Central memory CD8-positive, alpha-beta T cell (primary cell): ENCODE data around the gene USP27X.
A peak's percentile ranks its signal among the peaks of the same experiment; 100 is the strongest.

Experiments used
- ATAC-seq: fragments of 150-1000 bp; cut with Tn5 transposase; replicated peaks from 2 replicates; pipeline ENCODE4 v1.10.0; 2022; ENCODE audit warnings: mild to moderate bottlenecking, moderate FRiP score, moderate number of reproducible peaks; ENCODE audit not compliant: poor library complexity, severe bottlenecking; ENCODE audit errors: extremely low read depth
- DNase-seq, 2 donors: peaks; one replicate each; pipeline ENCODE4 v3.0.0; 2021; ENCODE audit warnings: low spot score in 2 of 2
- H3K27ac Mint-ChIP-seq: one replicate; pipeline ENCODE4 v1.8.0; 2022; ENCODE audit warnings: low read depth, mild to moderate bottlenecking, moderate library complexity, mixed read lengths
- H3K27me3 Mint-ChIP-seq: one replicate; pipeline ENCODE4 v1.8.0; 2022; ENCODE audit warnings: mixed read lengths
- H3K36me3 Mint-ChIP-seq: one replicate; pipeline ENCODE4 v1.8.0; 2022; ENCODE audit warnings: mild to moderate bottlenecking, moderate library complexity, mixed read lengths; ENCODE audit not compliant: insufficient read depth
- H3K4me1 Mint-ChIP-seq: one replicate; pipeline ENCODE4 v1.8.0; 2022; ENCODE audit warnings: mixed read lengths
- H3K4me3 Mint-ChIP-seq: one replicate; pipeline ENCODE4 v1.8.0; 2022; ENCODE audit warnings: mild to moderate bottlenecking, moderate library complexity, mixed read lengths
- H3K9me3 Mint-ChIP-seq: one replicate; pipeline ENCODE4 v1.8.0; 2022; ENCODE audit warnings: mixed read lengths

Gene USP27X

DNA sequence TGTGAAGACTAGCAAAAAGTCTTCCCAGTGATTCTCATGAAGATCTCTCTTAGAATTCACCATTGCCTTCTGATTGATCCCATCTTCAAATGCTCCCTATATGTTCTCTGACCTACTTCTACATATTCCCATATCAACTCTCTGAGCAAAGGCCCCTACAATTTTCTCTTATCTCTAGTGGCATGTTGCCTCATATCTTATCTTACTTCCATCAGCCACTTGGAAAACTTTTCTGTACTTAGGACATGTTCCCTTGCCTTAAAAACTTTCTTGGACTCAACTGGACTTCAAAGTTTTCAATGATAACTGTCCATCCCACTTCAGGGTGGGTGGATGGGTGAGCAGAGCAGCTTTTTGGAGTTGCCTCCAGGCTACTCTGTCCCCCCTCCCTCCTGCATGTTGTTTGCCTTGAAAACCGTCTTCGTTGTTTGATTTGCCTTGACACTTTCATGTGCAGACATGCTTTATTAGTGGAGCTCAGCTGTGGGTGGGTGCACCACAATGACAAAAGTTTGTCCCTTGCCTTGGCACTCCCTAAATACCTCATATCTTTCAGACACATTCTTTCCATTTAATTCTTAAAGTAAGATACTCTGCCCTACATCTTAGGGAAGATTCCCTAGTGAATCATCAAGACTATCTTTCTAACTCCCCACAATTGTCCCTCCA lies 18.3 kb upstream of the USP27X start:
- H3K4me1 Mint-ChIP-seq, result no peaks in the 10 kb centered on the region
- peaks cover 8% of the 10 kb centered on the region for H3K27me3 Mint-ChIP-seq
- H3K27ac Mint-ChIP-seq, result no peak overlapping the region
- no peaks in the 10 kb centered on the region for H3K9me3 Mint-ChIP-seq
- no peak for DNase-seq
- H3K36me3 Mint-ChIP-seq, result no peaks in the 10 kb centered on the region
- no peak for ATAC-seq
- no peak overlapping the region for H3K4me3 Mint-ChIP-seq

- Mint-ChIP-seq H3K4me1 (no peaks in the 10 kb centered on the region), H3K4me3 (no peak overlapping the region), H3K36me3 (no peaks in the 10 kb centered on the region), H3K27ac (no peak overlapping the region), H3K27me3 (peaks cover 8% of the 10 kb centered on the region), H3K9me3 (no peaks in the 10 kb centered on the region)
- no peak for DNase-seq
- ATAC-seq, result no peak
Observed at GRCh38 chrX:49862093-49862492, 17.2 kb upstream of the USP27X start.

GRCh38 chrX:49868739-49869138 lies 10.5 kb upstream of the USP27X start:
- no peak overlapping the region for H3K4me3 Mint-ChIP-seq
- peaks cover 27% of the 10 kb centered on the region for H3K27me3 Mint-ChIP-seq
- H3K4me1 Mint-ChIP-seq, result no peaks in the 10 kb centered on the region
- ATAC-seq (no peak), DNase-seq (no peak)
- no peaks in the 10 kb centered on the region for H3K36me3 Mint-ChIP-seq
- no peaks in the 10 kb centered on the region for H3K9me3 Mint-ChIP-seq
- H3K27ac Mint-ChIP-seq, result no peak overlapping the region

DNA sequence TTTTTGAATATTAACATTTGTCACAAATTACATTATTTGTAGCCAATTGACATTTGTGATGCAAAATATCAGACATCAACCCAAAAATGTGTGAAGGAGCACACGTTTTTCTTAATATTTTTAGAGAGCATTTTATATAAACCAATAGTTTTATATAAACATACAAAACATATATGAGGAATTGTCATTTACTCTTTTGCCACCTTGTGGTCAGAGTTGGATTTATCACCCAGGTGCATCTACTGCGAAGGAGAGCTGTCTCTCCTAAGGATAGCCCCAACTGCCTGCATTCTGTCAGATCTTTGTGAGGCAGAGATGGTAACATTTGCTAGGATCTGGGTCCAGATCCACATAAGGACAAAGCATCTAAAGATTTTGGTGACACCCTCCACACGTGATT lies 2.5 kb upstream of the USP27X start:
- no peaks in the 10 kb centered on the region for H3K9me3 Mint-ChIP-seq
- no peak for DNase-seq

DNA sequence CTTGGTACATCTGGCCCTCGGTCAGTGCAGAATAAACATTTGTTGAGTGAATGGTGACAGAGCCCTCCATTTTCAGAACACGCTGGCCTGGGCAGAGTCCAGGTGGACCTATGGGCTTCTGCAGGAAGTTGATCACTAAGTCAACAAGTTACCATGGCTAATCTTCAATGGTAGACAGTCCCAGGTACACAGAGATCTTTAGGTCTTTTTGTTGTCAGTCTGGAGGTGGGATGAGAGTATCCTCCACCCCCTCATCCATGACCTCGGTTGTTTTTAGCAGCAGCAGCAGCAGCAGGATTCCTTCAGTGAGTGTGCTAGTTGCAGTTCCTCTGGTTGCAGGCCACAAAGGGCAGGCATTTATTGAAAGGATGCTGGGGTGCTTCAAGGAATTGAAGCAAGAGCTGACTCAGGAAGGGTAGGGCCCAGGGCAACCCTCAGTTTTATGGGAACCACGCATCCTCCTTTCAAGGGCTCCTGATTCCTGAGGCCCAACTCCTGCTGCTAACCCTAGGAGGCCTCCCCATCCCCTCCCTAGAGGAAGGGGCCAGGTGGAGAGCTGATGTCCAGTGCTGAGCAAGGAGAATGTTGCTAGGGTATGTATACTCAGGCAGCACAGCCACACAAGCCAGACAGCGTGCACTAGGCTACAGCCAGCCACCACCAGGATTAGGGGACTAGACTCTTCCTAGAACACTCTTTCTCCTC lies 1.7 kb upstream of the USP27X start:
- ATAC-seq, result no peak
- H3K9me3 Mint-ChIP-seq, result no peaks in the 10 kb centered on the region
- no peak overlapping the region for H3K4me3 Mint-ChIP-seq
- no peaks in the 10 kb centered on the region for H3K27me3 Mint-ChIP-seq
- no peak overlapping the region for H3K27ac Mint-ChIP-seq
- peaks cover 10% of the 10 kb centered on the region for H3K4me1 Mint-ChIP-seq
- no peak for DNase-seq
- H3K36me3 Mint-ChIP-seq, result no peaks in the 10 kb centered on the region

More for the DNA sequence above, 2.5 kb upstream of the USP27X start:
- Mint-ChIP-seq H3K36me3 (no peaks in the 10 kb centered on the region), H3K4me3 (no peak overlapping the region), H3K27me3 (peaks cover under 1% of the 10 kb centered on the region), H3K4me1 (peaks cover 5% of the 10 kb centered on the region), H3K27ac (no peak overlapping the region)
- no peak for ATAC-seq

DNA sequence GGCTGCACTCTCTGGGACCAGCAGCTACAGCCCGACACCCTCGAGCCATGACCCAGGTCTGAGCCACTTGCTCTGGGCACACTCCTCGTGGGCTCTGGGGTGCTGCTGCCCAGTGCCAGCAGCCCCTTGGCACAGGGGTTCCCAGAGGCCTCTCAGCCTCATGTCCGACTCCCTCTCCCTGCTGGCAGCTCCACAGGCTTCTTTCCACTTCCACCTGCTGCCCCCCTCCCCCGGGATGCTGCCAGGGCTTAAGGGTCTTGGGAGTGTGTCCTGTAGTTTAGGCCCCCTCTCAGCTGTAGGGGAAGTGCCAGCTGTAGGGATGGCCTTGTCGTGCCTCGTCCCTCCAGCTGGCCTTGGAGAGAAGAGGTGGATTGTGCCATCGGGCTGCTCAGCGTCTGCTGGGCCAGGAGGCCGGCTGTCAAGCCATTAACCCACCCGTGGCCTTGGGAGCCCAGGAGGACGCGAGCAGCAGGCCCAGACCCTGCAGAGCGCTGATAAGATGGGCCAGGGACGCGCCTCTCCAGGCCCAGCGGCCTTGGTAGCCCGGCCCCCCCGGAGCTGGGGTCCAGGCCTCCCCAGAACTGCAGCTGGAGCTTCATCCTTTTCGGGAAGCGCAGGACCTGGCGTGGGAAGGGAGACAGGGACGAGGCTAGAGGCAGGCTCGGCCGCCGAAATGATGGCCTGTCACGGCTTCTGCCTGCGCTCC lies 1.0 kb upstream of the USP27X start:
- Mint-ChIP-seq H3K27ac (no peak overlapping the region), H3K9me3 (no peaks in the 10 kb centered on the region), H3K27me3 (no peaks in the 10 kb centered on the region), H3K36me3 (no peaks in the 10 kb centered on the region), H3K4me3 (peak overlapping the region; percentile 74), H3K4me1 (peaks cover 10% of the 10 kb centered on the region)
- no peak for ATAC-seq
- DNase-seq, result no peak

DNA sequence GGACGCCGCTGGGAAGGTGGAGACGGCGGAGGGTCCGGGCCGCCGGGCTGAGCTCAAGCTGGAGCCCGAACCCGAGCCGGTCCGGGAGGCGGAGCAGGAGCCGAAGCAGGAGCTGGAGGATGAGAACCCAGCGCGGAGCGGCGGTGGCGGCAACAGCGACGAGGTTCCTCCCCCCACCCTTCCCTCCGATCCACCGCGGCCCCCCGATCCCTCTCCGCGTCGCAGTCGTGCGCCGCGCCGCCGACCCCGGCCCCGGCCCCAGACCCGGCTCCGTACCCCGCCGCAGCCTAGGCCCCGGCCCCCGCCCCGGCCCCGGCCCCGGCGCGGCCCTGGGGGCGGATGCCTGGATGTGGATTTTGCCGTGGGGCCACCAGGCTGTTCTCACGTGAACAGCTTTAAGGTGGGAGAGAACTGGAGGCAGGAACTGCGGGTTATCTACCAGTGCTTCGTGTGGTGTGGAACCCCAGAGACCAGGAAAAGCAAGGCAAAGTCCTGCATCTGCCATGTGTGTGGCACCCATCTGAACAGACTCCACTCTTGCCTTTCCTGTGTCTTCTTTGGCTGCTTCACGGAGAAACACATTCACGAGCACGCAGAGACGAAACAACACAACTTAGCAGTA lies 483 bp downstream of the USP27X start:
- Mint-ChIP-seq H3K4me3 (peak overlapping the region; percentile 74), H3K27ac (no peak overlapping the region), H3K36me3 (no peaks in the 10 kb centered on the region), H3K4me1 (peaks cover 16% of the 10 kb centered on the region), H3K9me3 (no peaks in the 10 kb centered on the region), H3K27me3 (no peaks in the 10 kb centered on the region)
- DNase-seq (no peak), ATAC-seq (peak; percentile 7)

DNA sequence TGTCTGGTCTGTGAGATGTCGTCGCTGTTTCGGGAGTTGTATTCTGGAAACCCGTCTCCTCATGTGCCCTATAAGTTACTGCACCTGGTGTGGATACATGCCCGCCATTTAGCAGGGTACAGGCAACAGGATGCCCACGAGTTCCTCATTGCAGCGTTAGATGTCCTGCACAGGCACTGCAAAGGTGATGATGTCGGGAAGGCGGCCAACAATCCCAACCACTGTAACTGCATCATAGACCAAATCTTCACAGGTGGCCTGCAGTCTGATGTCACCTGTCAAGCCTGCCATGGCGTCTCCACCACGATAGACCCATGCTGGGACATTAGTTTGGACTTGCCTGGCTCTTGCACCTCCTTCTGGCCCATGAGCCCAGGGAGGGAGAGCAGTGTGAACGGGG lies 1.4 kb downstream of the USP27X start:
- Mint-ChIP-seq H3K4me1 (peaks cover 16% of the 10 kb centered on the region), H3K9me3 (no peaks in the 10 kb centered on the region), H3K27me3 (no peaks in the 10 kb centered on the region), H3K4me3 (no peak overlapping the region), H3K27ac (no peak overlapping the region), H3K36me3 (no peaks in the 10 kb centered on the region)
- DNase-seq, result no peak
- no peak for ATAC-seq

DNA sequence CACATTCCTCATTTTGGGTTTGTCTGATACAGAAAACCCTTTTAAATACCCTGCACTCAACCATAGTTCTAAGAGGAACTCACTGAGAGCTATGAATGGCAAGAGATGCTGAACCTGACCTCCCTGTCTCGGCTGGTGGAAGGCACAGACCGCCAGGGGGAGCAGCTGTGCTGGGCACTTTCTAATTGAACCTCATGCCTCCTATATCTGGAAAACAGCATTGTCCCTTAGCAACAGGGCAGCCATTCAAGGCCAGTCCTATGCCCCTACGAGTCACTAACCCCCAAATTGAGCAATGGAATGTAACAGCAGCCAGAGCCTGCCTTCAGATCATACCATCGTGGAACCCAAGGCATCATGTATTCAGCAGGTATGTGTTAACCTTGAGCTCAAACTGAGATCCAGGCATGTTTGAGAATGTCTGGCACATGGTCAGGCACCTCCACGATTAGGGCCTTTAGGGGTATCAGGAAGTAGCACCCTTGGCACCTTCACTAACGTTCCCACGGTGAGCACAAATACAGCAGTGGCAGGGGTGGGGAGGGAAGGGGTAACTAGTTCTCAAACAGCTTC lies 5.1 kb downstream of the USP27X start:
- H3K4me3 Mint-ChIP-seq, result no peak overlapping the region
- H3K4me1 Mint-ChIP-seq, result peaks cover 16% of the 10 kb centered on the region
- no peak for ATAC-seq
- H3K27me3 Mint-ChIP-seq, result peaks cover 4% of the 10 kb centered on the region
- H3K27ac Mint-ChIP-seq, result no peak overlapping the region
- H3K36me3 Mint-ChIP-seq, result no peaks in the 10 kb centered on the region
- peak; percentile 21 to 33 for DNase-seq
- no peaks in the 10 kb centered on the region for H3K9me3 Mint-ChIP-seq

DNA sequence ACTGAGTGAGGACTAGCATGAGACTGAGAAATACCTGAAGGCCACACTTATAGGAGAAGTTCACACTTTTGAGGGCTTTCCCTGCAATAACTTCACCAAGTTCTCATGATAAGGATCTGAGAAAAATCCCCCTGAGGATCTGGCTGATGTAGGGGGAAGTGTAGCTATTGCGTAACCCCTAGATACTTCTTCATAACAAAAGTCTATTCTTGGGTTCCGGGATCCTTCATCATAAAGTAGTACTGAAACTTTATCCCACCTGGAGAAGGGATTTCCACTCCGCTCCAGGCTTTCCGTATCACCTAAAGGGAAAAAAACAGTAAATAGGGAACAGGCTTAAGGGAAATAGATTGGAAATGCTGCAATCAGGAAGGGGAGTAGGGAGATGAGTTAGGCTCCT lies 13.3 kb downstream of the USP27X start:
- peaks cover 2% of the 10 kb centered on the region for H3K36me3 Mint-ChIP-seq
- no peaks in the 10 kb centered on the region for H3K4me1 Mint-ChIP-seq
- DNase-seq (no peak), ATAC-seq (no peak)
- peaks cover 40% of the 10 kb centered on the region for H3K27me3 Mint-ChIP-seq
- H3K27ac Mint-ChIP-seq, result no peak overlapping the region
- no peaks in the 10 kb centered on the region for H3K9me3 Mint-ChIP-seq
- H3K4me3 Mint-ChIP-seq, result no peak overlapping the region

DNA sequence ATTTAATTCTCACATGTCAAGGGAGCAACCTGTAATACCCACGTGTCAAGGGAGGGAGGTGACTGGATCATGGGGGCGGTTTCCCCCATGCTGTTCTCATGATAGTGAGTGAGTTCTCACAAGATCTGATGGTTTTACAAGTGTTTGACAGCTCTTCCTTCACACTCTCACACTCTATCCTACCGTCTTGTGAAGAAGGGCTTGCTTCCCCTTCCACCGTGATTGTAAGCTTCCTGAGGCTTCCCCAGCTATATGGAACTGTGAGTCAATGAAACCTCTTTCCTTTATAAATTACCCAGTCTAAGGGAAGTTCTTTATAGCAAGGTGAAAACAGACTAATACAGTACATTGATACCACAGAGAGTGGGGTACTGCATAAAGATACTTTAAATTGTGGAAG lies 17.7 kb downstream of the USP27X start:
- ATAC-seq (no peak), DNase-seq (no peak)
- H3K9me3 Mint-ChIP-seq, result no peaks in the 10 kb centered on the region
- H3K36me3 Mint-ChIP-seq, result peaks cover 2% of the 10 kb centered on the region
- no peaks in the 10 kb centered on the region for H3K4me1 Mint-ChIP-seq
- no peak overlapping the region for H3K4me3 Mint-ChIP-seq
- peaks cover 54% of the 10 kb centered on the region for H3K27me3 Mint-ChIP-seq
- H3K27ac Mint-ChIP-seq, result no peak overlapping the region

DNA sequence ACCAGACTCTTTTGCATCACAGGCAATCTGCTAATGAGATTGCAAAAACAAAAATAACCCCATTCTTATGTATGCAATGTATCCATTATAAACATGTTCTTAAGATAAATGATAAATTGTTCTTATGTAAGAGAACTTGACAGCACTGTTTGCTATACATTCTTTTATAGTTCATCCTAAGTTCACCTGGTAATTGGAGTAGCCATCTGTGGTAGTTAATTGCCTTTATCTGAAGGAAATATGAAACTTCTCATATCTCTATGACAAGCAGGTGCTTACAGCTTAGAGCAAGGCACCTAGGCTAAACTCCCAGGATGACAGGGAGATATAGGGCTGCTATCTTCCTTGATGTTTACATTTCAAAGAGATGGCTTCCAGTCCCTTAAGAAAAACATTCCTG lies 21.8 kb downstream of the USP27X start:
- H3K36me3 Mint-ChIP-seq, result no peaks in the 10 kb centered on the region
- H3K4me1 Mint-ChIP-seq, result no peaks in the 10 kb centered on the region
- no peak for DNase-seq
- peaks cover 62% of the 10 kb centered on the region for H3K27me3 Mint-ChIP-seq
- H3K4me3 Mint-ChIP-seq, result no peak overlapping the region
- no peaks in the 10 kb centered on the region for H3K9me3 Mint-ChIP-seq
- H3K27ac Mint-ChIP-seq, result no peak overlapping the region
- no peak for ATAC-seq
